GM12872 (cell line): Measurements from ENCODE around the gene ALAS1.

Experiments
- CTCF ChIP-seq: IDR thresholded peaks from 3 replicates; pipeline ENCODE4 v1.5.1; 2011; ENCODE audit warnings: low read depth, mild to moderate bottlenecking, low read length, moderate library complexity; ENCODE audit not compliant: insufficient read depth

ALAS1 gene

GRCh38 chr3:52182196-52182595, 15.8 kb upstream of the ALAS1 start:
- no peak for TF ChIP-seq CTCF

- TF ChIP-seq CTCF: no peak
Measured at GRCh38 chr3:52182691-52183090, 15.3 kb upstream of the ALAS1 start.

GRCh38 chr3:52183786-52184445, 14.0 kb upstream of the ALAS1 start:
- no peak for TF ChIP-seq CTCF

- no peak for TF ChIP-seq CTCF
Measured at GRCh38 chr3:52184690-52185089, 13.3 kb upstream of the ALAS1 start.

- TF ChIP-seq CTCF: no peak
Measured at GRCh38 chr3:52185311-52185710, 12.6 kb upstream of the ALAS1 start.

GRCh38 chr3:52185837-52186236, 12.1 kb upstream of the ALAS1 start:
- TF ChIP-seq CTCF: no peak

GRCh38 chr3:52186729-52187128, 11.2 kb upstream of the ALAS1 start:
- TF ChIP-seq CTCF: no peak
